IPS DF 6.9 (cell line): Measurements from ENCODE around the gene DDX19B.
"Not testable (repeated sequence)": the region's sequence is repeated elsewhere in the genome, so short reads cannot be mapped to it uniquely, and the experiment has no call there.

Source experiments
- DNase-seq: peaks from one replicate; pipeline ENCODE4 v3.0.0-alpha.2; 2013; ENCODE audit warnings: low read depth, low spot score
- H3K27ac ChIP-seq: one replicate; pipeline ENCODE4 v1.5.1; 2013; ENCODE audit warnings: low read length, control low read depth
- H3K27me3 ChIP-seq: 2 replicates; pipeline ENCODE4 v1.6.1; 2013; ENCODE audit warnings: mild to moderate bottlenecking, low read length; ENCODE audit not compliant: control insufficient read depth, insufficient read depth
- H3K36me3 ChIP-seq: 2 replicates; pipeline ENCODE4 v1.6.1; 2013; ENCODE audit warnings: low read length; ENCODE audit not compliant: control insufficient read depth, insufficient read depth
- H3K4me1 ChIP-seq: 2 replicates; pipeline ENCODE4 v1.6.1; 2013; ENCODE audit warnings: low read length; ENCODE audit not compliant: control insufficient read depth, insufficient read depth
- H3K4me3 ChIP-seq: 2 replicates; pipeline ENCODE4 v1.5.1; 2013; ENCODE audit warnings: mild to moderate bottlenecking, low read length
- H3K9me3 ChIP-seq: 2 replicates; pipeline ENCODE4 v1.6.1; 2013; ENCODE audit warnings: low read length, inconsistent platforms; ENCODE audit not compliant: control insufficient read depth, insufficient read depth
- WGBS: extraction: QIAGEN DNeasy Blood & Tissue Kit; methylation state at CpG from one replicate; pipeline ENCODE4 v1.1.7; 2013; ENCODE audit warnings: mixed read lengths, missing lambda C conversion rate; ENCODE audit not compliant: insufficient read length, insufficient coverage; 5-methylcytosine and 5-hydroxymethylcytosine counted together

DDX19B gene

DNA sequence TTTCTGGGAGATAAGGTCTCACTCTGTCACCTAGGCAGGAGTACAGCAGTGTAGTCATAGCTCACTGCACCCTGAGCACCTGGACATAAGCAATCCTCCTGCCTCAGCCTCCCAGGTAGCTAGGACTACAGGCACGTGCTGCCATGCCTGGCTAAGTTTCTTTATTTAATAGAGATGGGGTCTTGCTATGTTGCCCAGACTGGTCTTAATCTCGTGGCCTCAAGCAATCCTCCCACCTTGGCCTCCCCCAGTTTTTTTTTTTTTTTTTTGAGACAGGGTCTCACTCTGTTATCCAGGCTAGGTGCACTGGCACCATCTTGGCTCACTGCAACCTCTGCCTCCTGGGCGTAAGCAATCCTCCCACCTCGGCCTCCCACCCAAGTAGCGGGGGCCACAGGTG, 21.1 kb downstream of the DDX19B start:
- peaks cover 5% of the 10 kb centered on the region; the same call in 1 of the 2 replicates for H3K36me3 ChIP-seq
- H3K4me1 ChIP-seq: no peaks in the 10 kb centered on the region
- no peak overlapping the region for H3K27ac ChIP-seq
- H3K9me3 ChIP-seq: no peaks in the 10 kb centered on the region
- no CpG with 5 or more reads among the region's 5 CpGs for WGBS
- no peak for DNase-seq
- H3K27me3 ChIP-seq: no peaks in the 10 kb centered on the region
- H3K4me3 ChIP-seq: no peak overlapping the region

DNA sequence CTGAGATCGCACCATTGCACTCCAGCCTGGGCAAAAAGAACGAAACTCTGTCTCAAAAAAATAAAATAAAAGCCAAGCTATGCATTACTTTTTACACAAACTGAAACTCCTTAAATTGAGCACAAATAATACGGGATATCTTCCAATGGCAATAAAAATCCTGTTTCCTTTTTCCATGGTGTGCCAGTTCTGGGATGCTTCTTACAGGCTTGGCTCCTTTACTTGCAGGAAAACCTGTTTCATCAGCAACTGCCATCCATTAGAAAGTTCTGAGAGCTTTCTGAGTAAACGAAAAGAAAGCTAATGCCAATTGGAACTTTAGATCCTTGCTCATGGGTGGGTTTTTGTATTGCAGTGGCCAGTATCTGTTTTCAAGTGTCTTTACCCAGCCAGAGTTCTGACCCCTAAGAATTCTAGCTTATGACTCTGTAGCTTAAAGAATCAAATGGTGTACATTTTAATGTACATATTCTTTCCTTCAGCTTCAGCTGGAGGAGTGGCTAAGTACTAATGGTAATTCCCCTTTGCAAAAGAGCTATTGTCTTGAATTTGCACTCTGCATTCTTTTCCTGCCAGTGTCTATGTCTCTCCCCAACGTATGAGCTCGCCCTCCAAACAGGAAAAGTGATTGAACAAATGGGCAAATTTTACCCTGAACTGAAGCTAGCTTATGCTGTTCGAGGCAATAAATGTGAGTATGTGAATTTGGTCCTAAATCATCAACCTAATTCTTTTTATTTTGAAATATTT, 26.2 kb downstream of the DDX19B start:
- H3K27ac ChIP-seq: no peak overlapping the region
- no peak overlapping the region for H3K4me3 ChIP-seq
- no peaks in the 10 kb centered on the region for H3K27me3 ChIP-seq
- peaks cover 7% of the 10 kb centered on the region; the same call in 1 of the 2 replicates for H3K36me3 ChIP-seq
- DNase-seq: no peak
- no peaks in the 10 kb centered on the region for H3K4me1 ChIP-seq
- no CpG with 5 or more reads among the region's 7 CpGs for WGBS
- no peaks in the 10 kb centered on the region for H3K9me3 ChIP-seq

DNA sequence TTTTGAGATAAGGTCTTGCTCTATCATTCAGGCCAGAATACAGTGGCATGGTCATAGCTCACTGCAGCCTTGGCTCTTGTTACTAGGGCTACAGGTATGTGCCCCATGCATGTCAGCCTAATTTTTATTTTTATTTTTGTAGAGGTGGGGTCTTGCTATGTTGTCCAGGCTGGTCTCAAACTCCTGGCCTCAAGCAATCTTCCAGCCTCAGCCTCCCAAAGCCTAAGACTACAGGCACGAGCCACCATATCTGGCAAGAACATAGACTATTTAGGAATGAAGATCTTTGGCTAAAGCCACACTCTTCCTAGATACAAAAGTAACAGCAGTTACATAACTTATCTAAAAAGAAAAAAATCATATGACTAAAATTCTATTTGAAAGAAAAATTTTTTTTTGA, 32.1 kb downstream of the DDX19B start:
- DNase-seq: no peak
- H3K4me3 ChIP-seq: no peak overlapping the region
- peaks cover 13% of the 10 kb centered on the region; the same call in 1 of the 2 replicates for H3K36me3 ChIP-seq
- H3K27ac ChIP-seq: no peak overlapping the region
- no peaks in the 10 kb centered on the region for H3K4me1 ChIP-seq
- WGBS: no CpG with 5 or more reads among the region's 1 CpG
- no peaks in the 10 kb centered on the region for H3K27me3 ChIP-seq
- no peaks in the 10 kb centered on the region for H3K9me3 ChIP-seq

DNA sequence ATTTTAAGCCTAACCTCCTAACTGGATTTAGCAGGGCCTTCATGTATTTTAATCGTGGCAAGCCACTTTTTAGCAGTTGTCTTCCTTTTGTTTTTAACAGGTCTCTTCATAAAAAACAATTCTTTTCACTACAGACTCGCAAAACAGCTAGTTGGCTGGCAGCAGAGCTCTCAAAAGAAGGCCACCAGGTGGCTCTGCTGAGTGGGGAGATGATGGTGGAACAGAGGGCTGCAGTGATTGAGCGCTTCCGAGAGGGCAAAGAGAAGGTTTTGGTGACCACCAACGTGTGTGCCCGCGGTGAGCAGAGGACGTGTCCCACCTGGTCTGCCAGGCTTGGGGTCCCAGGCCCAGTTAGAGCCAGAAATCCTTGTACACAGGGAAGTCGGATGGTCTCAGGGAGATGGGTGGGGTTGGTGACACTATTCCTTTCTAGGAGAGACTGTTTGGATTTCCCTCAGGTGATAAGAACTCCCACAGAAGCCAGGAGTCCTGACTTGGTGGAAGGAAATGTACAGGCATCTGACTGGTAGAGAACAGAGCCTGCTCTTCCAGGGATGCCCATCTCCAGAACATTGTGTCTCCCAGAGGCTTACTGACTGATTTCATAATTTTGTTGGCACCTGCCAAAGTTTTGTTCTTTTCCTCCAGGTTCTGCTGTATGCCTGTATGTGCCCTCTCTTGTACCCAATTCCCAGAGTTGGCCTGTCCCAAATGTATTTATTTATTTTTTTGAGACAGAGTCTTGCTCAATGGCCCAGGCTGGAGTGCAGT, 32.8 kb downstream of the DDX19B start:
- H3K36me3 ChIP-seq: peaks cover 13% of the 10 kb centered on the region; the same call in 1 of the 2 replicates
- no peaks in the 10 kb centered on the region for H3K4me1 ChIP-seq
- DNase-seq: no peak
- no peak overlapping the region for H3K27ac ChIP-seq
- WGBS: no CpG with 5 or more reads among the region's 9 CpGs
- no peak overlapping the region for H3K4me3 ChIP-seq
- no peaks in the 10 kb centered on the region for H3K9me3 ChIP-seq
- no peaks in the 10 kb centered on the region for H3K27me3 ChIP-seq

DNA sequence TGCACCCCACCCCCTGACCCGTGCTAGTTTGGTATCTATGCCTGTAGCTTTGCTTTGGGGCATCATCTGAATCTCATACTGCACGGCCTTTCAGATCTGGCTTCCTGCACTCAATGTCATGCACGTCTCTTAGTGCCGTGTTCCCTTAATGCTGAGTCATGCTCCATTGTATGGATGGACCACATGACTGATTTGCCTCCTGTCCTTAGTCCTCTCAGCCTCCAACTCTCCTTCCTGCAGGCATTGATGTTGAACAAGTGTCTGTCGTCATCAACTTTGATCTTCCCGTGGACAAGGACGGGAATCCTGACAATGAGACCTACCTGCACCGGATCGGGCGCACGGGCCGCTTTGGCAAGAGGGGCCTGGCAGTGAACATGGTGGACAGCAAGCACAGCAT, 33.7 kb downstream of the DDX19B start:
- not testable (repeated sequence) for H3K4me3 ChIP-seq, H3K9me3 ChIP-seq, H3K27ac ChIP-seq, H3K27me3 ChIP-seq, H3K4me1 ChIP-seq, DNase-seq
- no CpG with 5 or more reads among the region's 12 CpGs for WGBS
- peaks cover 13% of the 10 kb centered on the region; the same call in 1 of the 2 replicates for H3K36me3 ChIP-seq

DNA sequence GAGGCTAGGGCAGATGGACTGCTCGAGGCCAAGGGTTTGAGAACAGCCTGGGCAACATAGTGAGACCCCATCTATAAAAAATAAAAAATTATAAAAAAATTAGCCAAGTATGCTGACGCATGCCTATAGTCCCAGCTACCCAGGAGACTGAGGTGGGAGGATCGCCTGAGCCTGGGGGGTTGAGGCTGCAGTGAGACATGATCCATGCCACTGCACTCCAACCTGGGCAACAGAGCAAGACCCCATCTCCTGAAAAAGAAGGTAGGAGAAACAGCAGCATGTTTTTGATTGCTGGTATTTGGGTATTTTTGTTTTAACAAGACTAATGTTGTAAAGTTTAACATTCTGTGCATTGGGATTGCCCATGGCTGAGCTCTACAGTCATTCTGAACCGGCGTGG, 38.8 kb downstream of the DDX19B start:
- no peak overlapping the region for H3K4me3 ChIP-seq
- no peaks in the 10 kb centered on the region for H3K9me3 ChIP-seq
- DNase-seq: no peak
- H3K36me3 ChIP-seq: peaks cover 8% of the 10 kb centered on the region; the same call in 1 of the 2 replicates
- no CpG with 5 or more reads among the region's 5 CpGs for WGBS
- no peaks in the 10 kb centered on the region for H3K4me1 ChIP-seq
- H3K27ac ChIP-seq: no peak overlapping the region
- H3K27me3 ChIP-seq: no peaks in the 10 kb centered on the region

DNA sequence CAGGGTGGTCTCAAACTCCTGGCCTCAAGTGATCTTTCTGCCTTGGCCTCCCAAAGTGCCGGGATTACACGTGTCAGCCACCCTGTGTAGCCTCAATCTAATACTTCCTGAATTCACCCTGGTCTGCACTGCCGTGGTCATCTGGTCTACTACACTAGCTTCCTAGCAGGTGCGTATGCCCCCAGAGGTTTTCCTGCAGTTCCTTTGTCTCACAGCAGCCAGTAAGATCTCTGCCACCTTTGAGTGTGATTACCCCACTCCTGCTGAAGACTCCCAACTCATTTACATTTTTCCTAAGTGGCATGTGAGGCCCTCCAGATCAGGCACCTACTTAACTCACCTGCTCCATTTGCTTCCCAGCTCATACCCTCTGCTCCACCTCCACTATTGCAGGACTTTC, 42.6 kb downstream of the DDX19B start:
- no peak overlapping the region for H3K27ac ChIP-seq
- H3K9me3 ChIP-seq: no peaks in the 10 kb centered on the region
- H3K27me3 ChIP-seq: no peaks in the 10 kb centered on the region
- no peaks in the 10 kb centered on the region for H3K4me1 ChIP-seq
- no peak overlapping the region for H3K4me3 ChIP-seq
- no CpG with 5 or more reads among the region's 4 CpGs for WGBS
- no peaks in the 10 kb centered on the region for H3K36me3 ChIP-seq
- DNase-seq: no peak

DNA sequence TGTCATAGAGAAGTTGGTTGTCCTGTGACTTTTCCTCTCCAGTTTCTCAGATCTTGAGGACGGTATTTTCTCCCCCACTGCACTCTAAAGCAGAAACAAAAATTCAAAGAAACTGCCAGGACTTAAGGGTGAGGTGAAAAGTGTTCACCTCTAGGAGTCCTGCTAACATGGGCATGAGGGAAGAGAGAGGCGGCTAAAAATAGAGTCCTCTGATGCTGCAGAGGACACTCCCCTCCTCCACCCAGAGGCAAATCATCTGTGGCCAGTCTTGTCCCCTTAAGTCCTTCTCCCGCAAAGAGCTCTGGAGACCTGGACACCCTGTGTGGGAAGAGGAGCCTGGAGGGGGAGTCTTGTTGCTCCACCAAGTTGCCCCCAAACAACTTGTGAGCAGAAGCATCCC, 43.0 kb downstream of the DDX19B start:
- H3K4me1 ChIP-seq: no peaks in the 10 kb centered on the region
- H3K36me3 ChIP-seq: no peaks in the 10 kb centered on the region
- no peaks in the 10 kb centered on the region for H3K27me3 ChIP-seq
- no peaks in the 10 kb centered on the region for H3K9me3 ChIP-seq
- H3K27ac ChIP-seq: no peak overlapping the region
- no CpG with 5 or more reads among the region's 3 CpGs for WGBS
- H3K4me3 ChIP-seq: no peak overlapping the region
- DNase-seq: no peak

DNA sequence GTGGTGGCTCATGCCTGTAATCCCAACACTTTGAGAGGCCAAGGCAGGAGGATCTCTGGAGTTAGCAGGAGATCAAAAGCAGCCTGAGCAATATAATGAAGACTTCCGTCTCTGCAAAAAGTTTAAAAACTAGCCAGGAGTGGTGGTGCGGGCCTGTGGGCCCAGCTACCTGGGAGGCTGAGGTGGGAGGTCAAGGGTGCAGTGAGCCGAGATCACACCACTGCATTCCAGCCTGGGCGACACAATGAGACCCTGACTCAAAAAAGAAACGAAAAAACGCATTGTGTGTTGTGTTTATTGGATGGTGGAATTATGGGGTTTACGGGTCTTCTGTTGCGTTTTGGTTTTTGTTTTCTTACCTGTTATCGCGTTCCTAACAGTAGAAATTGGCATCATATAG, 46.9 kb downstream of the DDX19B start:
- WGBS: no CpG with 5 or more reads among the region's 10 CpGs
- peak overlapping the region; percentile 77; the same call in 1 of the 2 replicates for H3K4me3 ChIP-seq
- no peak overlapping the region for H3K27ac ChIP-seq
- H3K9me3 ChIP-seq: no peaks in the 10 kb centered on the region
- DNase-seq: no peak
- no peaks in the 10 kb centered on the region for H3K4me1 ChIP-seq
- no peaks in the 10 kb centered on the region for H3K27me3 ChIP-seq
- H3K36me3 ChIP-seq: no peaks in the 10 kb centered on the region; the same call in 1 of the 2 replicates

DNA sequence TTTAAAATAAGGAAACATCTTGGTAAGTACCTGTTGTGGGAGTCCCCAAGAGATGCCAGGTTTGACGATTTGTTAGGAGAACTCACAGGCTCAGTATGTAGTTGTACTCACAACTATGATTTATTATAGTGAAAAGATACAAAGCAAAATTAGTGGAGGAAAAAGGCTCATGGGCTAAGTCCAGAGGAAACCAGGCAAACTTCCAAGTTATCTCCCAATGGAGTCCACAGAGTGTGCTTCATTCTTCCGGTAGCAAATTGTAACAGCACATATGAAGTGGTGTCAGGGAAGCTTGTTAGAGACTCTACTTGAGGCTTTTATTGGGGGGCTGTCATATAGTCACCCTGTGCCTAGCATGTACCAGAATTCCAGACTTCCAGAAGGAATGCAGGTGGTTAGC, 50.0 kb downstream of the DDX19B start:
- Histone ChIP-seq H3K36me3 (peaks cover 2% of the 10 kb centered on the region; the same call in 1 of the 2 replicates), H3K9me3 (no peaks in the 10 kb centered on the region), H3K27ac (no peak overlapping the region), H3K4me3 (no peak overlapping the region), H3K4me1 (no peaks in the 10 kb centered on the region), H3K27me3 (no peaks in the 10 kb centered on the region)
- WGBS: no CpG with 5 or more reads among the region's 2 CpGs
- DNase-seq: no peak
